GM23248 (cell line): Measurements from ENCODE around the gene DUSP19. TPM values are rescaled to one million over a fixed set of nuclear protein-coding genes. Genes with fewer than 3 reads are reported as not detected.
"Not testable (repeated sequence)": the region's sequence is repeated elsewhere in the genome, so short reads cannot be mapped to it uniquely, and the experiment has no call there.

ENCODE experiments used
- DNase-seq: peaks from one replicate; pipeline ENCODE4 v3.0.0-alpha.2; 2015
- H2AFZ ChIP-seq: fragments of 200-600 bp; sonication (generic); 2 replicates; pipeline ENCODE4 v1.6.1; 2016; ENCODE audit warnings: antibody characterized with exemption
- H3F3A ChIP-seq: fragments of 200-600 bp; sonication (generic); 2 replicates; pipeline ENCODE4 v1.6.1; 2016; ENCODE audit warnings: mild to moderate bottlenecking, antibody characterized with exemption, mixed run types; ENCODE audit not compliant: insufficient read depth
- H3K27ac ChIP-seq: fragments of 200-600 bp; sonication (generic); 2 replicates; pipeline ENCODE4 v1.5.1; 2016; ENCODE audit warnings: mild to moderate bottlenecking
- H3K27me3 ChIP-seq: fragments of 200-600 bp; sonication (generic); replicated peaks from 2 replicates; pipeline ENCODE4 v1.6.1; 2016; ENCODE audit warnings: mild to moderate bottlenecking; ENCODE audit not compliant: insufficient read depth
- H3K36me3 ChIP-seq: fragments of 200-600 bp; sonication (generic); 2 replicates; pipeline ENCODE4 v1.6.1; 2016; ENCODE audit warnings: low read depth, mild to moderate bottlenecking
- H3K4me1 ChIP-seq: fragments of 200-600 bp; sonication (generic); 2 replicates; pipeline ENCODE4 v1.6.1; 2016; ENCODE audit warnings: mild to moderate bottlenecking; ENCODE audit not compliant: insufficient read depth
- H3K4me2 ChIP-seq: fragments of 200-600 bp; sonication (generic); one replicate; pipeline ENCODE4 v1.6.1; 2016; ENCODE audit warnings: mild to moderate bottlenecking; ENCODE audit not compliant: unreplicated experiment
- H3K4me3 ChIP-seq: fragments of 200-600 bp; sonication (generic); 2 replicates; pipeline ENCODE4 v1.5.1; 2016; ENCODE audit warnings: mild to moderate bottlenecking
- H3K79me2 ChIP-seq: fragments of 200-600 bp; sonication (generic); 2 replicates; pipeline ENCODE4 v1.6.1; 2016; ENCODE audit warnings: mild to moderate bottlenecking; ENCODE audit not compliant: insufficient read depth
- H3K9ac ChIP-seq: fragments of 200-600 bp; sonication (generic); 2 replicates; pipeline ENCODE4 v1.6.1; 2016; ENCODE audit warnings: mild to moderate bottlenecking
- H3K9me2 ChIP-seq: fragments of 200-600 bp; sonication (generic); 2 replicates; pipeline ENCODE4 v1.6.1; 2016; ENCODE audit warnings: mixed run types, mild to moderate bottlenecking, moderate library complexity; ENCODE audit not compliant: insufficient read depth
- H3K9me3 ChIP-seq: fragments of 200-600 bp; sonication (generic); one replicate; pipeline ENCODE4 v1.6.1; 2017; ENCODE audit warnings: low read depth
- H4K20me1 ChIP-seq: fragments of 200-600 bp; sonication (generic); 2 replicates; pipeline ENCODE4 v1.6.0; 2016; ENCODE audit not compliant: insufficient read depth
- EZH2 ChIP-seq: fragments of 200-600 bp; sonication (generic); IDR thresholded peaks from 2 replicates; pipeline ENCODE4 v1.6.1; 2018; ENCODE audit warnings: antibody characterized with exemption, mild to moderate bottlenecking; ENCODE audit not compliant: insufficient read depth, poor library complexity, severe bottlenecking
- EZH2phosphoT487 ChIP-seq: fragments of 200-600 bp; sonication (generic); IDR thresholded peaks from 2 replicates; pipeline ENCODE4 v1.6.1; 2018; ENCODE audit warnings: antibody characterized with exemption, moderate library complexity, mild to moderate bottlenecking, low read depth; ENCODE audit not compliant: insufficient read depth
- WGBS, 2 experiments: methylation state at CpG; one replicate each; pipeline ENCODE4 v1.1.6; 2015 to 2017; ENCODE audit warnings: low lambda C conversion rate in 2 of 2, low coverage in 1 of 2; ENCODE audit errors: missing lambda C conversion rate in 2 of 2; 5-methylcytosine and 5-hydroxymethylcytosine counted together
- in situ Hi-C: fragments of 300-500 bp; cut with MboI; formaldehyde crosslinking; loops from 2 replicates; pipeline ENCODE4 v1.15.0; 2020
- polyA plus RNA-seq: library from polyadenylated mRNA; unstranded; fragments of >200 nt; fragmentation: Nextera tagmentation; extraction: Ambion mirVana; gene quantifications from 2 replicates; pipeline ENCODE4 v1.2.1, GENCODE V29; 2016
- total RNA-seq: library from RNA; depleted of rRNA; stranded (reverse); fragments of >200 nt; shearing (Covaris generic); gene quantifications from 2 replicates; pipeline ENCODE4 v1.2.3, GENCODE V29; 2014

Gene DUSP19
- total and polyA plus RNA-seq, 2 experiments from 2014 or later: 1.8 to 2.3 TPM

- Histone ChIP-seq H3F3A (peaks cover 55% of the 10 kb centered on the region), H3K9ac (peak overlapping the region; percentile 98), H3K4me1 (peaks cover 40% of the 10 kb centered on the region), H3K79me2 (peaks cover 51% of the 10 kb centered on the region), H3K4me3 (peak overlapping the region; percentile 86), H3K4me2 (peak overlapping the region; percentile 95), H3K9me3 (no peaks in the 10 kb centered on the region), H3K36me3 (no peaks in the 10 kb centered on the region), H4K20me1 (peaks cover 27% of the 10 kb centered on the region), H3K27ac (peak overlapping the region; percentile 93), H3K9me2 (no peaks in the 10 kb centered on the region), H3K27me3 (no peaks in the 10 kb centered on the region), H2AFZ (peak overlapping the region; percentile 47)
- in situ Hi-C loops: no loop called here
- WGBS, 2 experiments: 1% methylated on average over 25 to 61 of the region's 91 CpGs
- DNase-seq: peak; percentile 78
- TF ChIP-seq EZH2phosphoT487 (no peak), EZH2 (no peak)
Measured at GRCh38 chr2:183037553-183038340, 40.8 kb upstream of the DUSP19 start.

GRCh38 chr2:183038341-183039300, 39.9 kb upstream of the DUSP19 start, which contains the start of gene NCKAP1:
TSS of gene NCKAP1 (minus strand) at chr2:183038457. CDS start at chr2:183038099, 358 bp downstream.
- H4K20me1 ChIP-seq: peaks cover 18% of the 10 kb centered on the region
- H3K79me2 ChIP-seq: peaks cover 42% of the 10 kb centered on the region
- peak within 1 kb of the TSS; percentile 94 for H2AFZ ChIP-seq
- H3K27ac ChIP-seq: peak within 1 kb of the TSS; percentile 93
- TF ChIP-seq EZH2phosphoT487 (no peak), EZH2 (no peak)
- WGBS, 2 experiments: 1 to 3% methylated on average over 34 to 52 of the region's 68 CpGs
- no peaks in the 10 kb centered on the region for H3K9me3 ChIP-seq
- no peaks in the 10 kb centered on the region for H3K27me3 ChIP-seq
- no peaks in the 10 kb centered on the region for H3K36me3 ChIP-seq
- H3K4me1 ChIP-seq: peaks cover 32% of the 10 kb centered on the region
- H3K9me2 ChIP-seq: no peaks in the 10 kb centered on the region
- peak within 1 kb of the TSS; percentile 98 for H3K9ac ChIP-seq
- in situ Hi-C loops: no loop called here
- H3F3A ChIP-seq: peaks cover 47% of the 10 kb centered on the region
- peak within 1 kb of the TSS; percentile 86 for H3K4me3 ChIP-seq
- peak within 1 kb of the TSS; percentile 95 for H3K4me2 ChIP-seq
- DNase-seq: peak; percentile 94

- peaks cover 23% of the 10 kb centered on the region for H3K79me2 ChIP-seq
- H3K27me3 ChIP-seq: no peaks in the 10 kb centered on the region
- no peak overlapping the region for H3K4me3 ChIP-seq
- H3K4me2 ChIP-seq: no peak overlapping the region
- 82 to 85% methylated on average over 1 to 2 of the region's 2 CpGs for WGBS, 2 experiments
- H3K4me1 ChIP-seq: peaks cover 12% of the 10 kb centered on the region
- H3K9ac ChIP-seq: no peak overlapping the region
- H3F3A ChIP-seq: peaks cover 27% of the 10 kb centered on the region
- no peak overlapping the region for H3K27ac ChIP-seq
- H3K9me3 ChIP-seq: no peaks in the 10 kb centered on the region
- no peaks in the 10 kb centered on the region for H3K36me3 ChIP-seq
- peaks cover 2% of the 10 kb centered on the region; the same call in 1 of the 2 replicates for H4K20me1 ChIP-seq
- H2AFZ ChIP-seq: no peak overlapping the region
- DNase-seq: no peak
- in situ Hi-C loops: no loop called here
- TF ChIP-seq EZH2phosphoT487 (no peak), EZH2 (no peak)
- no peaks in the 10 kb centered on the region for H3K9me2 ChIP-seq
Measured at GRCh38 chr2:183040604-183041003, 37.9 kb upstream of the DUSP19 start.

DNA sequence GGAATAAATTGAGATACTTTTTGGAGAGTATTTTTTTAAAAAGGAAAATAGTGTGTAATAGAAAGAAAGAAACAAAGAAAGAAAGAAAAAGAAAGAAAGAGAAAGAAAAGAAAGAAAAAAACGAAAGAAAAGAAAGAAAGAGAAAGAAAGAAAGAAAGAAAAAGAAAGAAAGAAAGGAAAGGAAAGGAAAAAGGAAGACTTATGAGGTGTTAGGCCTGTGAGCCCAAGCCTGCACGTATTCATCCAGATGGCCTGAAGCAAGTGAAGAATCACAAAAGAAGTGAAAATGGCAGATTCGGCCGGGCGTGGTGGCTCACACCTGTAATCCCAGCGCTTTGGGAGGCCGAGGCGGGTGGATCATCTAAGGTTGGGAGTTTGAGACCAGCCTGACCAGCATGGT, 35.0 kb upstream of the DUSP19 start:
- H4K20me1 ChIP-seq, H3K9me2 ChIP-seq: not testable (repeated sequence)

GRCh38 chr2:183047486-183048125, 30.9 kb upstream of the DUSP19 start:
- H3K4me3 ChIP-seq, H3K9me3 ChIP-seq, DNase-seq, H3F3A ChIP-seq, H3K27me3 ChIP-seq, H3K36me3 ChIP-seq, H4K20me1 ChIP-seq, H2AFZ ChIP-seq, H3K4me2 ChIP-seq, H3K79me2 ChIP-seq, H3K27ac ChIP-seq, H3K4me1 ChIP-seq, in situ Hi-C loops, H3K9ac ChIP-seq, H3K9me2 ChIP-seq: not testable (repeated sequence)
- 69 to 73% methylated on average over 5 of the region's 5 CpGs for WGBS, 2 experiments

More for the DNA sequence above, 35.0 kb upstream of the DUSP19 start:
- in situ Hi-C loops, H3F3A ChIP-seq, H3K4me1 ChIP-seq, H3K9ac ChIP-seq, H3K27me3 ChIP-seq, H3K36me3 ChIP-seq, H3K79me2 ChIP-seq, H3K4me3 ChIP-seq, DNase-seq, H3K27ac ChIP-seq, H3K9me3 ChIP-seq, H2AFZ ChIP-seq, H3K4me2 ChIP-seq: not testable (repeated sequence)
- 75 to 76% methylated on average over 6 to 8 of the region's 8 CpGs for WGBS, 2 experiments
